ENCODE data around the gene TMEM171. TPM values are rescaled to one million over a fixed set of nuclear protein-coding genes. Genes with fewer than 3 reads are reported as not detected.

TMEM171 gene
- total RNA-seq, 1 donor from 2014 or later: 0.45 TPM

DNA sequence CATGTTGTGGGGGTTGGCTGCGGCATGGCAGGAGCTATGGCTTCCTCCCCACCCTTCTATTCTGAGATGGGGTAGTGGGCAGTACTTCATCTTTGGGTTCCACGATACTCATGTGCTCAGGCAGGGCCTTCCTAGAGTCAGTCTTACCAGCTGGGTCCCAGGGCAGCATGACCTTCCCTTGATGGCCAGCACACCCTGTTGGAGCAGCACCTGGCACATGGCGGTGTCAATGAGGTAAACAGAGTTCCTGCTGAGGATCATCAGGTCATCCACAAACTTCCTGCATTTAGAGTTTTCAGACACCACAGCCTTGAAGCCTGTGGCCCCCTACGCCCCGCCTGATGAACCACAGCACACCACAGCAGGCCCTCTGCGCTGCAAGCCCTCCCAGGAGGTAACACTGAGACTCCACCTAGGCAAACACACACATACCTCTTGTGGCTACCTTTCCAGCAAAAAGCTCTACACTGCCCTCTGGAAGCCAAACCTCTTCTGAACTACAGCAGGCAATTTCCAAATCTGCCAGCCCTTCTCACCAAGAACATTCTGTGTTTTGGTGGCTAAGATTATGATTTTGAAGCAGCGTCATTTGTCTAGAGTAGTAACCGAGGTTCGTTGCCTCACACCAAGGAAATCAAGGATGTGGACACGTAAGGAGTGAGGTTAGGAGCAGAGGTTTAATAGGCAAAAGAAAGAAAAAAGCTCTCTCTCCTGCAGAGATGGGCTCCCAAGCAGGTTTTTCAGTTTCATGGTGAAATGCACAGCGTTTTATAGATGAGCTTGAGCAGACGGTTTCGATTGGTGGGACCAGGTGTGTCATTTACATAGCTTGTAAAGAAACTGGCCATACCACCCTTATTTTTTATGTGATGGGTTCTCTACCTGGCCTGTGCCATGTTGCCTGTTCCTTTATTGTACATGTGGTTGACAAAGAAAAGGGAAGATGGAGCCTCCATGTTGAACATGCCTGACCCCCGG lies 32.3 kb downstream of the TMEM171 start:
- peaks cover 29% of the 10 kb centered on the region for H3K27me3 Mint-ChIP-seq (ENCODE audit: low read depth, unreplicated experiment)
- no peak for DNase-seq (ENCODE audit: low read depth)
- no peaks in the 10 kb centered on the region for H3K9me3 ChIP-seq (ENCODE audit: insufficient read depth, low read depth, low read length)
- peaks cover 6% of the 10 kb centered on the region for H3K4me1 Mint-ChIP-seq (ENCODE audit: low read depth, unreplicated experiment)
- H3K4me1 ChIP-seq (ENCODE audit: insufficient read depth, low read length): no peaks in the 10 kb centered on the region
- no peak overlapping the region for H3K4me3 ChIP-seq (ENCODE audit: insufficient read depth, low read depth, low read length)
- no peaks in the 10 kb centered on the region for H3K36me3 ChIP-seq (ENCODE audit: insufficient read depth, low read length)
- no peaks in the 10 kb centered on the region for H3K9me3 Mint-ChIP-seq (ENCODE audit: unreplicated experiment)
- H3K9ac ChIP-seq (ENCODE audit: low read length): no peak overlapping the region
- no peaks in the 10 kb centered on the region for H3K27me3 ChIP-seq (ENCODE audit: insufficient read depth, low read length)
- H3K36me3 Mint-ChIP-seq (ENCODE audit: low read depth, unreplicated experiment): peaks cover 2% of the 10 kb centered on the region
- no peaks in the 10 kb centered on the region for H4K20me1 ChIP-seq (ENCODE audit: insufficient read depth, low read length)
- TF ChIP-seq, protein P1, sequence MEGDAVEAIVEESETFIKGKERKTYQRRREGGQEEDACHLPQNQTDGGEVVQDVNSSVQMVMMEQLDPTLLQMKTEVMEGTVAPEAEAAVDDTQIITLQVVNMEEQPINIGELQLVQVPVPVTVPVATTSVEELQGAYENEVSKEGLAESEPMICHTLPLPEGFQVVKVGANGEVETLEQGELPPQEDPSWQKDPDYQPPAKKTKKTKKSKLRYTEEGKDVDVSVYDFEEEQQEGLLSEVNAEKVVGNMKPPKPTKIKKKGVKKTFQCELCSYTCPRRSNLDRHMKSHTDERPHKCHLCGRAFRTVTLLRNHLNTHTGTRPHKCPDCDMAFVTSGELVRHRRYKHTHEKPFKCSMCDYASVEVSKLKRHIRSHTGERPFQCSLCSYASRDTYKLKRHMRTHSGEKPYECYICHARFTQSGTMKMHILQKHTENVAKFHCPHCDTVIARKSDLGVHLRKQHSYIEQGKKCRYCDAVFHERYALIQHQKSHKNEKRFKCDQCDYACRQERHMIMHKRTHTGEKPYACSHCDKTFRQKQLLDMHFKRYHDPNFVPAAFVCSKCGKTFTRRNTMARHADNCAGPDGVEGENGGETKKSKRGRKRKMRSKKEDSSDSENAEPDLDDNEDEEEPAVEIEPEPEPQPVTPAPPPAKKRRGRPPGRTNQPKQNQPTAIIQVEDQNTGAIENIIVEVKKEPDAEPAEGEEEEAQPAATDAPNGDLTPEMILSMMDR (IDR thresholded peaks at IDR 0.05; ENCODE audit: insufficient read depth, low read depth, low read length): no peak
- TF ChIP-seq EZH2 (IDR thresholded peaks at IDR 0.05; ENCODE audit: insufficient read depth, low read length): no peak
- no peak overlapping the region for H3K27ac ChIP-seq (ENCODE audit: low read depth, low read length)
- H2AFZ ChIP-seq (ENCODE audit: low read depth, low read length): no peak overlapping the region
- H3K79me2 ChIP-seq (ENCODE audit: insufficient read depth, low read length): no peaks in the 10 kb centered on the region
- FAIRE-seq: no peak
- H3K4me2 ChIP-seq (ENCODE audit: low read length): no peak overlapping the region
- H3K4me3 Mint-ChIP-seq (ENCODE audit: unreplicated experiment): no peak overlapping the region
- no peak overlapping the region for H3K27ac Mint-ChIP-seq (ENCODE audit: unreplicated experiment)

DNA sequence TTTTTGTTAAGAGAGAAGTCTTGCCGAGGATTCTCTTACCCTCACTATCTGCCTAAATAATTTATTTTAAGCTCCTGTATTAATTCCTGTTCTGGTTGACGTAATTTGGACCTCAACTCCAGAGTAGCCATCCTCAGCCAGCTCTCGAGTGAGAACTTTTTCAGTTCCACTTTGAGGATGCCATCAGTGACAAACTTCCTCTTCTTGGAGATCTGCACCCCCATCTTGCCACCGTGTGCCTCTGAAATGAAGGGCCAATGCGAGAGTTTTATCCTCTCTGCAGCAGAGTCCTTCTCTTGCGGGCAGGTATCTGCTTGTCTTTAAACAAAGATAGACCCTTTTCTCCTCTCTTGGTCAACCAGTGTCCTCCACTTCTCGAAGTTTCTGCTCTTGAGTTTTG lies 33.1 kb downstream of the TMEM171 start:
- Histone ChIP-seq H3K4me3 (ENCODE audit: insufficient read depth, low read depth, low read length) (no peak overlapping the region), H3K4me1 (ENCODE audit: insufficient read depth, low read length) (no peaks in the 10 kb centered on the region), H3K27me3 (ENCODE audit: insufficient read depth, low read length) (no peaks in the 10 kb centered on the region), H3K4me2 (ENCODE audit: low read length) (no peak overlapping the region), H3K27ac (ENCODE audit: low read depth, low read length) (no peak overlapping the region), H2AFZ (ENCODE audit: low read depth, low read length) (no peak overlapping the region), H3K9me3 (ENCODE audit: insufficient read depth, low read depth, low read length) (no peaks in the 10 kb centered on the region), H3K9ac (ENCODE audit: low read length) (no peak overlapping the region), H3K36me3 (ENCODE audit: insufficient read depth, low read length) (no peaks in the 10 kb centered on the region), H4K20me1 (ENCODE audit: insufficient read depth, low read length) (no peaks in the 10 kb centered on the region), H3K79me2 (ENCODE audit: insufficient read depth, low read length) (no peaks in the 10 kb centered on the region)
- H3K4me3 Mint-ChIP-seq (ENCODE audit: unreplicated experiment): no peak overlapping the region
- peaks cover 2% of the 10 kb centered on the region for H3K36me3 Mint-ChIP-seq (ENCODE audit: low read depth, unreplicated experiment)
- no peak for FAIRE-seq
- no peak overlapping the region for H3K27ac Mint-ChIP-seq (ENCODE audit: unreplicated experiment)
- peaks cover 6% of the 10 kb centered on the region for H3K4me1 Mint-ChIP-seq (ENCODE audit: low read depth, unreplicated experiment)
- TF ChIP-seq, protein P1 (IDR thresholded peaks at IDR 0.05; ENCODE audit: insufficient read depth, low read depth, low read length): no peak
- TF ChIP-seq EZH2 (IDR thresholded peaks at IDR 0.05; ENCODE audit: insufficient read depth, low read length): no peak
- peaks cover 31% of the 10 kb centered on the region for H3K27me3 Mint-ChIP-seq (ENCODE audit: low read depth, unreplicated experiment)
- no peaks in the 10 kb centered on the region for H3K9me3 Mint-ChIP-seq (ENCODE audit: unreplicated experiment)
- DNase-seq (ENCODE audit: low read depth): no peak
